HL-60 (cell line): ENCODE data around the gene DNAL1.

Experiments
- POLR2AphosphoS5 ChIP-seq: IDR thresholded peaks from 2 replicates; pipeline ENCODE4 v1.6.1; 2012; ENCODE audit warnings: low read depth
- SPI1 ChIP-seq: IDR thresholded peaks from 2 replicates; pipeline ENCODE4 v1.6.1; 2012; ENCODE audit warnings: low read depth, mild to moderate bottlenecking, borderline replicate concordance
- TF ChIP-seq, protein P1 (sequence below): IDR thresholded peaks from one replicate; pipeline ENCODE4 v1.5.1; 2011; ENCODE audit warnings: low read length, control low read depth, inconsistent platforms; ENCODE audit not compliant: insufficient read depth

- TF ChIP-seq, protein P1, sequence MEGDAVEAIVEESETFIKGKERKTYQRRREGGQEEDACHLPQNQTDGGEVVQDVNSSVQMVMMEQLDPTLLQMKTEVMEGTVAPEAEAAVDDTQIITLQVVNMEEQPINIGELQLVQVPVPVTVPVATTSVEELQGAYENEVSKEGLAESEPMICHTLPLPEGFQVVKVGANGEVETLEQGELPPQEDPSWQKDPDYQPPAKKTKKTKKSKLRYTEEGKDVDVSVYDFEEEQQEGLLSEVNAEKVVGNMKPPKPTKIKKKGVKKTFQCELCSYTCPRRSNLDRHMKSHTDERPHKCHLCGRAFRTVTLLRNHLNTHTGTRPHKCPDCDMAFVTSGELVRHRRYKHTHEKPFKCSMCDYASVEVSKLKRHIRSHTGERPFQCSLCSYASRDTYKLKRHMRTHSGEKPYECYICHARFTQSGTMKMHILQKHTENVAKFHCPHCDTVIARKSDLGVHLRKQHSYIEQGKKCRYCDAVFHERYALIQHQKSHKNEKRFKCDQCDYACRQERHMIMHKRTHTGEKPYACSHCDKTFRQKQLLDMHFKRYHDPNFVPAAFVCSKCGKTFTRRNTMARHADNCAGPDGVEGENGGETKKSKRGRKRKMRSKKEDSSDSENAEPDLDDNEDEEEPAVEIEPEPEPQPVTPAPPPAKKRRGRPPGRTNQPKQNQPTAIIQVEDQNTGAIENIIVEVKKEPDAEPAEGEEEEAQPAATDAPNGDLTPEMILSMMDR = no peak
- TF ChIP-seq SPI1 (no peak), POLR2AphosphoS5 (no peak)
Observed at GRCh38 chr14:73736842-73737241, 92.1 kb downstream of the DNAL1 start.
